GM21515 (cell line): ENCODE data around the gene TANC1.

ENCODE experiments used
- ATAC-seq: cut with Tn5 transposase; IDR thresholded peaks from one replicate; pipeline ENCODE4 v1.9.1; 2021; ENCODE audit not compliant: unreplicated experiment

TANC1 gene

DNA sequence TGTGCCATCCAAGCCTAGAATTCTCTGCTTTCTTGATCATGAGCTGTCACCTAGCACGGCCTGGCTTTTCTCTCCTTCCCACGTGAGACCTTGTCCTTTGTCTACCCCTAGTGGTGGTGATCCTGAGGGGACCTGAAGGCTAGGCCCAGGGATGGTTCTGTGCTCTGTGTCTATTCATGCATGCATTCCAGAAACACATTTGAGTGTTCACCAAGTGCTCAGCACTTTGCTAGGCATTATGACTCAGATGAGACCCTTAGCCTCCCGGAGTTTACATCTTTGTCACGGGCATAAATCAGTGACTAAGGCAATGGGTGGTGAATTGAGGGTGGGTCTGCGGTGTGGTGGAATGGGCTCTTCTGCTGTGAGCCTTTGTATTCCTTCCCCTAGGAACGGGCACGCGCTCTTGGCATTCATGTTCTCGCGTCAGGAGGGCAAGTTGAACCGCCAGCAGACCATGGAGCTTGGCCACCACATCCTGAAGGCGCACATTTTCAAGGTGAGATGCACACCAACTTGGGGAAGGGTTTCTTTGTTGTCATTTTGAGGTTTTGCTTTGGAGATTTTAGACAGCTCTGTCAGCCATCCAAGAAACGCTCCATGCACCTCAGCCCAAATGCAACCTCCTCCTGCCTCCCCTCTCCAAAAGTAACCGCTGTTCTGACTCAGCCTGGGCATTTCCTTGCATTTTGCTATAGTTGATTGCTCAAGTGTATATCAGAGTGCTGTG, 217.1 kb downstream of the TANC1 start:
- peak; percentile 56 for ATAC-seq

DNA sequence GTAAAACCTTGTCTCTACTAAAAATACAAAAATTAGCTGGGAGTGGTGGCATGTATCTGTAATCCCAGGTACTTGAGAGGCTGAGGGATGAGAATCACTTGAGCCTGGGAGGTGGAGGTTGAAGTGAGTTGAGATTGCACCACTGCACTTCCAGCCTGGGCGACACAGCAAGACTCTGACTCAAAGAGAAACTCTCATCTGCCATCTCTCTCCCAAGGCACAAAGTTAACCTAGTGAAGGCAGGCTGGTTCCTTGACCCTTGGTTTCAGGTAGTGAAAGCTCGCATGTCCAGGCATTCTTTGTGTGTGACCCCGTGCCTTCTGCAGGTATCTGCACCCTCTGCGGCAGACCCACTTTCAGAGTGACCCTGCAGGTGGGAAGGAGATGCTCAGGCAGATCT, 218.0 kb downstream of the TANC1 start:
- no peak for ATAC-seq

DNA sequence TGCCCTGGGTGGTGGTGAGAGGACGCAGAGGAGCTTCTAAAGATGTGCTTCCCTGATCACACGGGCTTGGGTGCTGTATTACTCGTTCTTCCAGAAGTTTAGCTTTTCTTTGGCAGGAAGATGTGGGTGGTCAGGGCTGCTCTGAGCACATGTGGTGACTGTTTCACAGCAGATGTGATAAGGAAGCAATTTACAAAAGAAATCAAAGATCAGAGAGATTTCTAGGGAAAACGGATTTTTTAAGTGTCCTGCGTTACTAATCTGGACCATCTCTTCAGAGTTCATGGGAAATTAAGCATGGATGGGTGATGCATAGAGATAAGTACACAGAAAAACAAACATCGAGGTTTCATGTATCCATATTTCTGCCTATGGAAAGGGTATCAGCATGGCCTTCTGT, 218.7 kb downstream of the TANC1 start:
- ATAC-seq = no peak

DNA sequence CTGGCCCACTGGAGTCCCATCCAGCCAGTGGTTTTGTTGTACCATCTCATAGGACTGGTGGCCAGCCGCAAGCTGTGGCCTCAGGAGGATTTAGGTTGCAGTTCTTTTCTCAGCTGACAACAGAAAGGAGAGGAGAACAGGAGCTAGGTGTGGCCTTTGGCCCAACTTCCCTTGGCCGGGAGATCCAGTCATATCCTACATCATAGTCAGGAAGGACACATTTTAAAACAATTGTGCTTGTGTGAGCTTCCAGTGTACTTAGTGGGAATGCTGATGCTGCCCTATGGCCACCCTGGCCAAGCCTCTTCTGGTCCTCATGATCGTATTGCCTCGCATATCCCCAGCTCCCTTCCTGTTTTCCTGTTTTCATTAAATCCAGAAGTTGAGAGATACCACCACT, 220.0 kb downstream of the TANC1 start:
- no peak for ATAC-seq

DNA sequence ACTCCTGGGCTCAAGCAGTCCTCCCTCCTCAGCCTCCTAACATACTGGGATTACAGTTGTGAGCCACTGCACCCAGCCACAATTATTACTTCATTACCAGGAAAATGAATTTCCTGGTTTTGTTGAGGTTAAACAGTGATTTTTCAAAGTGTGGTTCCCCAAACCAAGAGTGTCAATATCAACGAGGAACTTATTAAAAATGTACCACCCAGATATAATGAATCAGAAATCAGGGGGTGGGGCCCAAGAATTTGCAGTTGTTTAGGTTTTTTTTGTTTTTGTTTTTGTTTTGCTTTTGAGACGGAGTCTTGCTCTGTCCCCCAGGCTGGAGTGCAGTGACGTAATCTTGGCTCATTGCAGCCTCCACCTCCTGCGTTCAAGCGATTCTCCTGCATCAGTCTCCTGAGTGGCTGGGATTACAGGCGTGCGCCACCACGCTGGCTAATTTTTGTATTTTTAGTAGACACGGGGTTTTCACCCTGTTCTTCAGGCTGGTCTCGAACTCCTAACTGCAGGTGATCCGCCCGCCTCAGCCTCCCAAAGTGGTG, 224.0 kb downstream of the TANC1 start:
- ATAC-seq = no peak

DNA sequence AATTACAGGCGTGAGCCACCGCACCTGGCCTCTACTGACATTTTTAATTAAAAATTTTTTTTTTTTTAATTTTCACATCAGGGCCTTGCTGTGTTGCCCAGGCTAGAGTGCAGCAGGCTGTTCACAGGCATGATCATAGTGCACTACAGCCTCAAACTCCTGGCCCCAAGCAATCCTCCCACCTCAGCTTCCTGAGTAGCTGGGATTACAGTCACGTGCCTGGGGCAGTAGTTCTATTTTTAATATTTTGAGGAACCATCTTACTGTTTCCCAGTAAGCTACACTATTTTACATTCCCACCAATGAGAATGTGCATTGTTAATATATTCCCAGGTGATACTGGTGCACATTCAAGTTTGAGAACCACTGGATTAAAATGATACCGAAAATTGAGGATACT, 225.4 kb downstream of the TANC1 start:
- ATAC-seq = no peak

DNA sequence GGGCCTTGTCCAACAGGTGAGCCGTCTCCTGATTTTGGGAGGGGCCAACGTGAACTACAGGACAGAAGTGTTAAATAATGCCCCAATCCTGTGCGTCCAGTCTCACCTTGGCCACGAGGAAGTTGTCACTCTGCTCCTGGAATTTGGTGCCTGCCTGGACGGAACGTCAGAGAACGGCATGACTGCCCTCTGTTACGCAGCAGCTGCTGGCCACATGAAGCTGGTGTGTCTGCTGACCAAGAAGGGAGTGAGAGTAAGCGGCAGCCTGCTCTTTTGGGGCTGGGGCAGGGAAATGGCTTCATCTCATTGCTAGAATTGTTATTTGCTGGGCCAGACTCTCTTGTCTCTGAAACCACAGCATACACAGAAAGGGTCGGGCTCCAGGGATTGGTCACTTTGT, 225.8 kb downstream of the TANC1 start:
- ATAC-seq = no peak

DNA sequence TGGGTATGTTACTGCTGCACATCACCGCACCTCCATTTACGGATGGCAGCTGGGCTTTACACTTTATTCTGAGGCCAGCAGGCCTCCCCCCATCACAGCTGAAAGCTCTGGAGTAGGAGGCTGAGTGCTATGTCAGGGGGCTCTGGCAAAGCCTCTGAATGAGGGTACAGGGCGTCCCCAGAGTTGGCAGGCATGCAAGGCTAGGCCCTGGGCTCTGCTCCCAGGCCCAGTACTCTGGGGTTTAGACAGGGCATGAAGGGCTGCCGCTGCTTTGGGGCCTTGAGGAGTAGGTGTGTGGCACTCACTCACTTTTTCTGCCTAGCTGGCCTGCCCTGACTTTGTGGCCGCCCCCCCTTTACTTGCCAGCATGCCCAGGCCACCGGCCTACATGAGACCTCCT, 227.3 kb downstream of the TANC1 start:
- no peak for ATAC-seq

DNA sequence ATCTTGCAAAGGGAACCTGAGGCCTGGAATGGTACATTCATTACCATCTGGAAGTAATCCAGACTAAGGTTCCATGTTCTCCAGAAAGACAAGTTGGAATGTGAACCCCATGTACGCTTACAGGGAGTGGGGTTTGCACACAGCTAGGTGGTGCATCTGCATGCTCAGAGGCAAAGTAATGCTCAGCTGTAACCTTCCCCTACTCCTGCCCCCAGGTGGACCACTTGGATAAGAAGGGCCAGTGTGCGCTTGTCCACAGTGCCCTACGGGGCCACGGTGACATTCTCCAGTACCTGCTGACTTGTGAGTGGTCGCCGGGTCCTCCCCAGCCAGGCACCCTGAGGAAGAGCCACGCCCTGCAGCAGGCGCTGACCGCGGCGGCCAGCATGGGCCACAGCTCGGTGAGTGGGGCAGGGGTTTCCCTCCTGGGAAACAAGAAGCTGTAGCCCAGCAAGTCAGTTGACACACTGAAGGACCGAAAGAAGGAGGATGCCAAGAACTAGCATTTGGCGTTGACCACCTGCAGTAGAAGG, 228.0 kb downstream of the TANC1 start:
- ATAC-seq = no peak

DNA sequence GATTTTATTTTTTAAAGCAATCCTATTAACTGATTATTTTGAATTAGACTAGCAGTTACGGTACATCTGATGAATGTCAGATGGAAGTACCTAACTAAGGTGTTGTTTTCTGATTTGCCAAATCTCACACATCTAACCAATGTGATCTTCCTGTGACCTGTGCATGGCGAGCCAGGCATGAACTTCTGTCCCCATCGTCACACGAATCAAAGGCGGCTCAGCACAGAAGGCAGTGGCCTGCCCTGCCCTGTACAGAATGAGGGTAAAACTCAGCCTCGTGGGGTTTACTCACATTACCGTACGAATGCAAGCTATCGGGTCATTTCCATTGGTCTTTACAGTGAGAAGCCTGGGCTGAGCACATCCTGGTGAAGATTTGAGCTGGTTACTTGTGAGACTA, 230.8 kb downstream of the TANC1 start:
- ATAC-seq = no peak

DNA sequence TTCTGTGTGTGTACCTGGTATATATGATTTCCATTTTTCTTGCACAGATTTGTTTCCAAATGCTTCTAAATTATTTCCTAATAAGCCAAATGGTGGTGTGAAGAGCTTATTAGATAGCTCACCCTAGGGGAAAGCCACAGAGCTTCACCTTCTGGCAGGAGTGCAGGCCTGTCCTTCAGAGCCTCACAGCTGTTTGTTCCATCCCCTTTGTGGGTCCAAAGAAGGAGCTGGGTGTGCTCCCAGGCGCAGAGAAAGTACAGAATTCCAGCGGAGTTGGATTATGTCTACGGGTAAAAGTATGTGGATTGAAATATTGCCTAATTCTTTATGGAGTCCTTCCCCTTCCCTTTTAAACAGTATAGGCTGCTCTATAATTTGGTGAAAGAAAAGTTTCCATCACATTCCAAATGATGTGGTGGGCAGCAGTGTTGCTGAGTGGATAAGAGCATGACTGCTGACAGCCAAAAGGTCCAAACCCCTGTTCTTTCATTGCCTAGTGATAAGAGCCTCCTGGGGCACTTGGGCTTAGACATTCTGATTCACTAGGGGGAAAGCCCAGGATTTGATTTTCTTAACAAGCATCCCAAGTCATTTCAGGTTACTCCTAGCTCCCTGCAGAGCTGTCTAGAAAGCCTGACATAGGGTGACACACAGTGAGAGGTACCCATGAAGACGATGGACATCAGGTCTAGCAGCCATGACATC, 231.5 kb downstream of the TANC1 start:
- no peak for ATAC-seq

DNA sequence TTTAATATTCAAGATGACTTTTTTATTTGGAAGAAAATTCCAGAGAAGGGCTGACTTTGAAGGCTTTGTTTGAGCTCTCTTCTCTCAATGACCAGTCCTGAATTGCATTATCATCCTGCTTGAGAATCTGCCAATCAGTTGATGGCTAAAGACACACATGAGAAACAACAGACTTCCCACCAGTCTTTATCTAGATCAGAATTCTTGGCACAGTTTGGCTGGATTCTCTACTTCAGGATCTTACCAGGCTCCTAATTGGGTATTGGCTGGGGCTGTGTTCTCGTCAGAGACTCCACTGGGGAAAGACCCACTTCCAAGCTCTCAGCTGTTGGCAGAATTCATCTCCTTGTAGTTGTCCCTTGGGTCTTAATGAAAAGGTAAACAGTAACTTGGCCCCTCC, 232.1 kb downstream of the TANC1 start:
- no peak for ATAC-seq

DNA sequence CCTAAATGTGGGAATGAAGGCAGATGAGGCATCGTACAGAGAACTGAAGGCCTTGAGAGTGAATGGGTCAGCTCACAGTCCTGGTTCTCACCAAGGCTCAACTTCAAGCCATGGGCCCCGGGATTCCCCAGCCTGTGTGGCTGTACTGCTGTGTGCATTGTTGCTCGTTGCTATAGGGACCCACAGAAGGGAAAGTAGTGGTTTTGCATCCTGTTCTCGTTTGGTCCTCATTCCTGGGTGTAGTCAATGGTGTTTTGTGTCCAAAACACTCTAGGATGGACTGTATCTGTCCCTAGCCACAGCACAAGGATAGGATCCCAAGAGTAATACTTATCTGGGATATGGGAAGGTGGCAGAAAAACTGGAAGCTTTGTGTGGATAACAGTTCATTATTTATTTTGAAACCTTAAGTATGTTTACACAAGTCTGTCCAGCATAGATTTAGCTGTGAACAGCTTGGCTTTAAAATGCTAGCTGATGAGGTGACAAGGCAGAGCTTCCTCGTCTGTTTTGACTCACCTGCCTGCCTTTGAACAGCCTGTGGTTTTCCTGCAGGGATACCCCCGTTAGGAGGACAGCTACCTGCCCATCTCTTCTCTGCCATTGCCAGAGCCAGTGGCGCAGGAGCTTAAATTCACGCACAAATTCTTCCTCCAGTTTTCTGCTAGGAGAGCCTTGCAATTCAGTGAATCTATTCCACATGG, 233.1 kb downstream of the TANC1 start:
- ATAC-seq = peak; percentile 98

DNA sequence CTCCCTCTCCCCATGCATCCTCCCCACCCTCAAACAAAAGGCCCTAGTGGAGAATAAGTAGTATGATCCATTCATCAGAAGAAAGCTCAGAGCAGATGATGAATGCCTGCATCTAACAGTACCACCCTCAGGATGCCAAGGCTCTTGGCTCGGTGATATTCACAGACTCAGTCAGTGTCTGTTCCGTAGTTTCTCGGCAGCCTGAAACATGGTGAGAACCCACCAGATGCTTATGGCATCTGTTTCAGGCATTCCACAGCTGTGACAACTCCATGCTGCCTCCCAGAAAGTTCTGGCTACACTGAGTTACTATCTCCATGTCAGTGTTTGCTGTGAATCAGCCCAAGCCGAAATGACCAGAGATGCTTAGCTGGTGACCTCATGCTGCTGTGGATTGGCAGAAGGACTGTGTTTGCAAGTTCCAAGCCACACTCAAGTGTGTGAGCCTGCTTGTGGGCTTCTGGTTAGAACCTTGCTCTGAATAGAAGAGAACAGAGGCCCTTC, 234.2 kb downstream of the TANC1 start:
- no peak for ATAC-seq

DNA sequence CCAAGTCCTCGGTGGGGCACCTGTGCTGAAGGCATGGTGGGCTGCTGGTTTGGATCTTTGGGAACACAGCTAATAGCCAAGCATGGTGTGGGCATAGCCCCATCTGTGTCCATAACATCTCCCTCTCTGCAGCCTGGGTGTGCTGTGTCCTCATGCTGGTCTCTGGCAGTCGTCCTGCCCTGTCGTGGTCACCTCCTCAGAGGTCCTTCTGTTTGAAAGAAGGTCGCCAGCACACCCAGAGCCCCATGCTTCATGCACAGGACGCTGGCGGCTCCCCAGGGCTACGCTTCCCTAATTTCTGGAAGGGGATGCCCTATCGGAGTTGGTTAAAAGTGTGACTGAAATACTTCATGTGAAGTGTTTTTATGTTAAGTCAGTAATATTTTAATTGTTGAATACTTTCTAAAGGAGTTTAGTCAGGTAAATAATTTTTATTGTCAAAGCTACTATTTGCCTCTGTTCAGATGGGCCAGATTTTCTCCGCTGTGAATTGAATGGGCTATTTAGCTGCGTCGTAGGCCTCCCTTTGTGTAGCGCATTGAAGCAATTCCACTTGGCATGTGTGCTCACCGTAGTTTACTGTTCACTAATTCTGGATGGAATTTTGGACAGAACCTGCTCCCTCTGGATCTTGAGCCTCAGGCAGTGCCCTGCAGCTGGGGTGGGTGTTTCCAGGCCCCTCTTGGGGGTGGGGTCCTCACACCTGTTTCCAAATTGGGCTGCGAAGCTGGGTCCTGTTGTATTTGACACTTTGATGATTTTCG, 236.1 kb downstream of the TANC1 start:
- ATAC-seq = no peak

DNA sequence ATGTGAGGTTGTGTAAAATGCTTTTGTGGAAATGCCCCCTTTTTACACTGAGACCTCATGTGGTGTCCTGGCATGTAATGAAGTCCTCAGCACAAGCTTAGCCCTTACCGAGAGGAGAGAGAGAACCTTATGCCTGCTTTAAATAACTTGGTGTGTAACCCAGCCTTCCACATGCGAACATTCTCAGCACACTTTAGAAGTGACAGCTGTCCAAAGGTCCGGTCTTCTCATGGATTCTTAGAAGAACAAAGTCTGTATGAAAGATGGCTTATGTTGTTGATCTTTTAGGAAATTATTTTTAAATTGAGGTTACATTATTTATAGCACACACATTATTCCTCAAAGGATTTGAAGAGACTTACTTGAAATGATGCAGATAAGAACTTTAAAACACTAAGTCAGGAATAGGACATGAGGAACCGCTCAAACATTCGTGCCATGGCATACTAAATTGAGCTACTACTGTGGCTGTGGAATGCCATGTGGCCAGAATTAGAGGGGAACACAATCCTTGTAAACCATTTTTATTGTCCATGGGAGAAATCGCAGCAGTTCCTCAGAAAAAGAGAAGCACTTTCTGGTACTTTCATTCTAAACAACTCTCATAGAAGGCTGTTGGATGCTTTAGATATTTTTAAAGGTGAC, 238.4 kb downstream of the TANC1 start:
- no peak for ATAC-seq

DNA sequence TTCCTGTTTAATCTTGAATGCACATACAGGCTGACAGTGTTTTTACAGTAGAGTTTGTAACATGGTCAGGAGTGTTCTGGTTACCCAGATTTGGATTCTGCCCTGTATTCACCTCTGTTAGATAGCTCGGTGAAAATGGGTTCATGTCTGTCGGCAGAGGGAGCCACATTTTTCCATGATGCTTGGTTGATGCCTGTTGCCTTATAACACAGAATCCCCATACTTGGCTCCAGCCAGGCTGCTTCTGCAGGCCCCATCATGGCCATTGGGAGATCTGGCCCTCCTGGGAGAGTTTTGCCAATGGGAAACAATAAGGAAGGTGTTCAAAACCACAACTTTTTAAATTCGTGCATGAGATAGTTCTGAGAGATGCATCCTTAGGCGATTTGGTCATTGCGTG, 240.0 kb downstream of the TANC1 start:
- ATAC-seq = no peak

DNA sequence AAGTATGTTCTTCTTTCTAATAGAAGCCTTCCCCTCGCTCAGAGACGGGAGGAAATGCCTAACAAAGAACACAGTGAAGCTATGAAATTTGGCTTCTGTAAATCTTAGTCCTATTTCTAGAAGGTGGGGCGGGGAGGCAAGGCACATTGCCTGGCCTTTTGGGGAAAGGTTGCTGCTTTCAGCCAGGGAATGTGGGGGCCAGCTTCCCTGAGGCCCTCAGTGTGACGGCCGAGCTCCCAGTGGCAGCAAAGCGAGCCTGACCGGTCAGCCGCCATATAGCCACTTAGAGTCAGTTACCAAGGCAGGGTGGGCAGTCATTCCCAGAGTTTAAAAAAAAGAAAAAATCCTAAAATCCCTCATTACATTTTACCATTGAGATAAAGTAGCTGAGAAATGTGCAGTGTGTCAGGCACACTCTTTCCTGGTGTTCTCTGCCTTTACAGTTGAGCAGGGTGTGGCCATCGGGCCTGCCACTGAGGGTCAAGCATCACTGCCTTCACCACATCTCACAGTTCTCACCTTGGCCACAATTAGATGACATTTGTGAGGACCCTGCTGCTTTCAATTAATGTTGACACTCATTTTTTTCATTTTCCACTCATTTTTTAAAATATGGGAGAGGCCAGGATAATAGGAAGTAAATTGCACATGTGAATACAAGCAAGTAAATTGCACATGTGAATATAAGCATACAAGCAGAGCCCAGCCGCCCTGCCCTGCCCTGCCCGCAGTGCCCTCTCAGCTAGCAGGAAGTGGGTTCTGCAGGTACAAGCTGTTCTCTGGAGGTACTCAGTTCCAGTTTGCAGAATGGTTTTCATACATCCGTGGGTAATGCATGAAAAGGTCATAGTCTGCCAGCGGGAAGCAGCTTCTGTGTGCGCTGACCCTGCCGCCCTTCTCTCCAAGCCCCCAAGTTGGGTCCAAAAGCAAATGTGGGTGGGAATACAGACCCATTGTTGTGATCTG, 241.2 kb downstream of the TANC1 start:
- ATAC-seq = no peak
